ENCODE measurements around the gene PHACTR3. TPM values are rescaled to one million over a fixed set of nuclear protein-coding genes. Genes with fewer than 3 reads are reported as not detected.
"Not testable (repeated sequence)": the region's sequence is repeated elsewhere in the genome, so short reads cannot be mapped to it uniquely, and the experiment has no call there.

PHACTR3 gene
- total RNA-seq, 1 donor from 2014 or later = 6.9 TPM

DNA sequence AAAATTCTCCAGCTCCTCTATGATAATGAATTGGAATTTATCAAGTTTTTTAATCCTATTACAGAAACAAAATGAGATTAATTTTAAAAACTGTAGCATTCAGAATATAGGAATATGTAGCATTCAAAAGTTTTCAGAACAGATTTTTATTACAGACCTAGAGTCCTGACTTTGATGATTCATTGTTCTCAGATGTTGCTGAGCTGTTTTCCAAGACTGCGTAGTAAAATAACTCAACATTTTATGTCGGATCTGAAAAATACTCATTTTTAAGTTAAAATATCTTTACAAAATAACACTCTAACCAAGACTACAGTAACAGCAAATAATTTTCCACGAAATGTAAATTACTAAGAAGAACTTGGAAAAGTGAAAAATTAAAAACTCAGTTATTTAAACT, 262.0 kb downstream of the PHACTR3 start:
- DNase-seq = no peak

DNA sequence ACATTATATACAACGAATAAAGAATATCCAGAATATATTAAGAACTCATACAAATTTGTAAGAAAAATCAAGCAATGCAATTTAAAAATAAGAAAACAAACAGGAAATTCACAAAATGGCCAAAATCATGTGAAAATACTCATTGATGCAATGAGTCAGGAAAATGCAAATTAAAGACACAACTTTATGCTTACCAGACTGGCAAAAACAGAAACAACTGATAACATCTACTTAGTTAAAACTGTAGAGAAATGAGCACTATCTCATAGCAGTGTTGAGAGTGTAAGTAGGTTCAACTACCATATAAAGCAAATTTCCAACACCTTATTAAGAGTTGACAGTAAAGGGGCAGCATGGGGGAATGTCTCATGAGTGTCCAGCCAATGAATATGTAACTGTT, 266.8 kb downstream of the PHACTR3 start:
- no peak for DNase-seq

DNA sequence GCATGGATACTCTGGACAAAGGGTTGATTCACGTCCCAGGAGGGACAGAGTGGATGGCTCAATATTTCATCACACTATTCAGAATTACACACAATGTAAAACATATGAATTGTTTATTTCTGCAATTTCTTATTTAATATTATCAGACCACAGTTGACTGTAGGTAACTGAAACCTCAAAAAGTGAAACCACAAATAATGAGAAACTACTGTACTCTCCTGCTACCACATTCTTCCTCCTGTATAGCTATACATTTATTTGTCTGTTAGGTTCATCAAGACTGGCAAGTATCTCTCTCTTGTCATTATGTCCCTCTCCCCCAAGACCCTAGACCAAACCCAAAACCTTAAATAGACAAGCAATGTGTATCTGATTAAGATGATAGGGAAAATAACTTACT, 269.1 kb downstream of the PHACTR3 start:
- DNase-seq = no peak

DNA sequence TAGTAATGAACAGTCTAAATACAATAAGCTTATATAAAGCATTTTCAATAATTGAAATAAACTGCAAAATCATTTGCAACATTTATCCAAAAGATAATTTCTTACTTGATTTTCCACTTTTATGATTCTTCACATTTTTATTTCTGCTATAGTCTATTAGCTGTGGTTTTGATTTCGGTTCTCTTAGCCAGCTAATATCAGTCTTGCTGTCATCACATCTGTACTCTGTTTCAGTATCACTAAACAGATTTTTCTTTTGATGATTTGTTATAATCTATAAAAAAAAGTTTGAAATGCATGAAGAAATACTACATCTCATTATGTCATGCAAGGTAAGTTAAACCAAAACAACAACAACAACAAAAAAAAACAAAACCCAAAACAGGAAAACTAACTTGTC, 275.9 kb downstream of the PHACTR3 start:
- DNase-seq = no peak

DNA sequence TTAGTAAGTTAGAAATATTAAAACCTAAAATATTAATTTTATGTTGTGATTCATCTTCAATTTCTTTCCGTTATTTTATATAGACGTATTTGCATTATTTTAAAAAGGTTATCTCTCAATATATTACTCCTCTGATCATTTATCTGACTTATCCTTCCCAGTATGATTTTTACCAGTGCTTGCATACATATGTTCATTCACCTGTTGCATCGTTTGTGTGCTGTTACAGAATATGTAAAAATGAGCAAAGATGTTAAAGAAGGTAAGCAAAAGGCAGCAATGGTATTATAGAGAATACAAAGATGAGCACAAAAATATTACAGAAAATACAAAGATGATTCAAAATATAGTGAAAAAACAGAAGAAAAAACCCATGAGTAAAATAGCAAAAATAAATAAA, 280.2 kb downstream of the PHACTR3 start:
- DNase-seq = no peak

DNA sequence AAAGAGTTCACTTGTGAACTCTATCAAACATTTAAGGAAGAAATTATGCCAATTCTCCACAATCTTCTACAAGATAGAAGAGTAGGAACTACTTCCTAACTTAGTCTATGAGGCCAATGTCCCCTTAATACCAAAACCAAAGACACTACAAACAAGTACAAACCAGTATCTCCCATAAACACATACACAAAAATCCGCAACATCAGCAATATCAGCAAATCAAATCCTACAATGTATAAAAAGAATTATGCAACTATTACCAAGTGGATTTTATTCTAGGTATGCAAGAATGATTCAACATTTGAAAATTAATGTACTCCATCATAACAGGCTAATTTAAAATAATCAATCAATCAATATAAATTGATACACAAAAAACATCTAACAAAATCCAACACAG, 283.7 kb downstream of the PHACTR3 start:
- no peak for DNase-seq

DNA sequence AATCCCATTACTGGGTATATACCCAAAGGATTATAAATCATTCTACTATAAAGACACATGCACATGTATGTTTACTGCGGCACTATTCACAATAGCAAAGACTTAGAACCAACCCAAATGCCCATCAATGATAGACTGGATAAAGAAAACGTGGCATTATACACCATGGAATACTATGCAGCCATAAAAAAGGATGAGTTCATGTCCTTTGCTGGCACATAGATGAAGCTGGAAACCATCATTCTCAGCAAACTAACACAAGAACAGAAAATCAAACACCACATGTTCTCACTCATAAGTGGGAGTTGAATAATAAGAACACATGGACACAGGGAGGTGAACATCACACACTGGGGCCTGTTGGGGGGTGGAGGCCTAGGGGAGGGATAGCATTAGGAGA, 285.7 kb downstream of the PHACTR3 start:
- not testable (repeated sequence) for DNase-seq

DNA sequence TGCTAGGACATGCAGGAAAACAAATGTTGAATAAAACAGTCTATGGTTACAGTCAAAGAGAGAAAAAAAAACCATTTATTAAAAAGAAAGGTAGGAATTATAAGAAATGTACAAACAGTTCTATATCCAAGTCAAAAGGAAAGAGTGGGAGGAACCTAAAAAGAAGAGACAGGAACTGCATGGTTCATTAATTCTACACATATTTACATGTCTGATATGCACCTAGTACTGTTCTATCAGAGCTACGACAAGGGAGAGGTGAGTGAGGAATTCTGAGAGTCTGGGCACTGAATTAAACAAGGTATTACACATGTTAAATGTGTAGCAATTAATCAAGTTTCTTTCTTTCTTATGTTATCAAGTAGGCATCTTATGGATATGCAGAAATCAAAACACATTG, 287.2 kb downstream of the PHACTR3 start:
- DNase-seq = no peak

DNA sequence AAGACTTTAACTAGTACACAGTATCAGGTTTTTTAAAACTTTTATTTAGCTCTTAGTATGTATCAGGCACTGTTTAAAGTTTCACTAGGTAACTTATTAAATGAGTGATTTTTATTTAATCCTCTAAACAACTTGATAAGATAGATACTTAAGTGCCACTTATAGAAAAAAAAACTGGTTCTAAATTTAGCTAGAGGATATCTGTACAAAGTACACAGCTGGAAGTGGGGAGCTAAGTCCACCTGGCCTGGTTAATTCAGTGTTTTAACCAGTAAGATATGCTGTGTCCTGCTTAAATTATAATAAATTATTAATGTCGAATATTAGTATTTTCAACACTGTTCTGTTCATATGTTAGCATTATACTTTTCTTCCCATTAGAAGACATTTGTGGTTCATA, 291.6 kb downstream of the PHACTR3 start:
- no peak for DNase-seq

Small RNA genes within 50 kb of the gene (small RNA-seq; reads per million reads assigned to genes)
- not detected for gene RNU7-141P (ENCODE audit: low replicate concordance)
